ENCODE measurements around the gene BLVRB.

DNA sequence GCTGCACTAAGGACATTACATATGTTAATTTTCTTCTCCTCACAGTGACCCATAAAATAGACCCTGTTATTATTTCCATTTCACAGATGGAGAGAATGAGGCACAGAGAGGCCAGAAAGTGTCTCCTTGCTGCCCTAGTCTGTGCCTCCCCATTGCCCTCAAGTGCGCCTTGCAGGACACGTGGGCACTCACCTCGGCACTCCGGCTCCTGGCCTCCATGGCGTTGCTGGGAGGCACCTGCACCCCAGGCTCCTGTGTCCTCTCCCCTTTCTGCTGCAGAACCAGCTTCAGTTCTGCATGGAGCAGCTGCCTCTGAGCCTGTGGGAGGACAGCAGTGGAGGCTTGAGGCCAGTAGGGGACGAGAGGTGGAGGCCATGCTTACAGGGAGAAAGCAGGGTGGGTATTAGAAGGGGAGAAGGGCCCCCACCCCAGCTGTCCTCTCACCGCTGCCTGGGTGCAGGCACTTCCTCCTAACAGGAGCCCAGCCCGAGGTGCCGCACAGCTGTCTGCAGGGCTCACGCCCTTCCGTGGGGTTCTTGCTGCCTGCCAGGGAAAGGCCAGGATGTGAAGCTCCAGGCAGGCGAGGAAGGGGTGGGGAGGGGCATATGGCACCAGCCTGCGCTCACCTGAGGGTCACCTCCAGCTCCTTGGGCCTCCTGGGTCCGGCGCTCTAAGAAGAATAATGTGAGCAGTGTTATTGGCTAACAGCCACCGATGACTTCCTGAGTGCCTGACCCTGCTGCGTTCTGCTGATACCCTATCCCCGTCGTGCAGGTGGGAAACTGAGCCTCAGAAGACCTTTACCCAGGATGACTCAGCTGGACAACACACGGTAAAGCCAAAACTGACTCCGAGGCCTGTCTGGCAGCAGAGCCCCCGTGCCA is 57.6 kb downstream of the BLVRB start:
- TF ChIP-seq, protein P1, sequence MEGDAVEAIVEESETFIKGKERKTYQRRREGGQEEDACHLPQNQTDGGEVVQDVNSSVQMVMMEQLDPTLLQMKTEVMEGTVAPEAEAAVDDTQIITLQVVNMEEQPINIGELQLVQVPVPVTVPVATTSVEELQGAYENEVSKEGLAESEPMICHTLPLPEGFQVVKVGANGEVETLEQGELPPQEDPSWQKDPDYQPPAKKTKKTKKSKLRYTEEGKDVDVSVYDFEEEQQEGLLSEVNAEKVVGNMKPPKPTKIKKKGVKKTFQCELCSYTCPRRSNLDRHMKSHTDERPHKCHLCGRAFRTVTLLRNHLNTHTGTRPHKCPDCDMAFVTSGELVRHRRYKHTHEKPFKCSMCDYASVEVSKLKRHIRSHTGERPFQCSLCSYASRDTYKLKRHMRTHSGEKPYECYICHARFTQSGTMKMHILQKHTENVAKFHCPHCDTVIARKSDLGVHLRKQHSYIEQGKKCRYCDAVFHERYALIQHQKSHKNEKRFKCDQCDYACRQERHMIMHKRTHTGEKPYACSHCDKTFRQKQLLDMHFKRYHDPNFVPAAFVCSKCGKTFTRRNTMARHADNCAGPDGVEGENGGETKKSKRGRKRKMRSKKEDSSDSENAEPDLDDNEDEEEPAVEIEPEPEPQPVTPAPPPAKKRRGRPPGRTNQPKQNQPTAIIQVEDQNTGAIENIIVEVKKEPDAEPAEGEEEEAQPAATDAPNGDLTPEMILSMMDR (IDR thresholded peaks at IDR 0.05 in 2 of 3, conservative IDR thresholded peaks at IDR 0.05 in 1 of 3; ENCODE audit: borderline replicate concordance in 1 of 3, insufficient read depth in 1 of 3, low read depth in 2 of 3, low read length in 2 of 3) = no peak
- TF ChIP-seq POLR2A (IDR thresholded peaks at IDR 0.05; ENCODE audit: borderline replicate concordance, extremely low read depth, insufficient read depth, insufficient read length) (no peak), CEBPB (IDR thresholded peaks at IDR 0.05; ENCODE audit: low read depth) (no peak), JUND (IDR thresholded peaks at IDR 0.05) (no peak), ZFX (IDR thresholded peaks at IDR 0.05) (no peak), POLR2AphosphoS5 (IDR thresholded peaks at IDR 0.05; ENCODE audit: low read depth, low read length) (no peak), FOSL1 (IDR thresholded peaks at IDR 0.05; ENCODE audit: low read depth) (no peak), SRF (IDR thresholded peaks at IDR 0.05; ENCODE audit: low read depth) (no peak)
- TF ChIP-seq, protein P2, sequence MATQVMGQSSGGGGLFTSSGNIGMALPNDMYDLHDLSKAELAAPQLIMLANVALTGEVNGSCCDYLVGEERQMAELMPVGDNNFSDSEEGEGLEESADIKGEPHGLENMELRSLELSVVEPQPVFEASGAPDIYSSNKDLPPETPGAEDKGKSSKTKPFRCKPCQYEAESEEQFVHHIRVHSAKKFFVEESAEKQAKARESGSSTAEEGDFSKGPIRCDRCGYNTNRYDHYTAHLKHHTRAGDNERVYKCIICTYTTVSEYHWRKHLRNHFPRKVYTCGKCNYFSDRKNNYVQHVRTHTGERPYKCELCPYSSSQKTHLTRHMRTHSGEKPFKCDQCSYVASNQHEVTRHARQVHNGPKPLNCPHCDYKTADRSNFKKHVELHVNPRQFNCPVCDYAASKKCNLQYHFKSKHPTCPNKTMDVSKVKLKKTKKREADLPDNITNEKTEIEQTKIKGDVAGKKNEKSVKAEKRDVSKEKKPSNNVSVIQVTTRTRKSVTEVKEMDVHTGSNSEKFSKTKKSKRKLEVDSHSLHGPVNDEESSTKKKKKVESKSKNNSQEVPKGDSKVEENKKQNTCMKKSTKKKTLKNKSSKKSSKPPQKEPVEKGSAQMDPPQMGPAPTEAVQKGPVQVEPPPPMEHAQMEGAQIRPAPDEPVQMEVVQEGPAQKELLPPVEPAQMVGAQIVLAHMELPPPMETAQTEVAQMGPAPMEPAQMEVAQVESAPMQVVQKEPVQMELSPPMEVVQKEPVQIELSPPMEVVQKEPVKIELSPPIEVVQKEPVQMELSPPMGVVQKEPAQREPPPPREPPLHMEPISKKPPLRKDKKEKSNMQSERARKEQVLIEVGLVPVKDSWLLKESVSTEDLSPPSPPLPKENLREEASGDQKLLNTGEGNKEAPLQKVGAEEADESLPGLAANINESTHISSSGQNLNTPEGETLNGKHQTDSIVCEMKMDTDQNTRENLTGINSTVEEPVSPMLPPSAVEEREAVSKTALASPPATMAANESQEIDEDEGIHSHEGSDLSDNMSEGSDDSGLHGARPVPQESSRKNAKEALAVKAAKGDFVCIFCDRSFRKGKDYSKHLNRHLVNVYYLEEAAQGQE (IDR thresholded peaks at IDR 0.05; ENCODE audit: low read depth) = no peak
